NCI-H524 (cell line): ENCODE data around the gene PI4KA.
"Not testable (repeated sequence)": the region's sequence is repeated elsewhere in the genome, so short reads cannot be mapped to it uniquely, and the experiment has no call there.

Experiments used
- DNase-seq, 2 experiments: peaks; one replicate each; lab custom pipeline; 2025; lab: John Stamatoyannopoulos, UW

PI4KA gene

DNA sequence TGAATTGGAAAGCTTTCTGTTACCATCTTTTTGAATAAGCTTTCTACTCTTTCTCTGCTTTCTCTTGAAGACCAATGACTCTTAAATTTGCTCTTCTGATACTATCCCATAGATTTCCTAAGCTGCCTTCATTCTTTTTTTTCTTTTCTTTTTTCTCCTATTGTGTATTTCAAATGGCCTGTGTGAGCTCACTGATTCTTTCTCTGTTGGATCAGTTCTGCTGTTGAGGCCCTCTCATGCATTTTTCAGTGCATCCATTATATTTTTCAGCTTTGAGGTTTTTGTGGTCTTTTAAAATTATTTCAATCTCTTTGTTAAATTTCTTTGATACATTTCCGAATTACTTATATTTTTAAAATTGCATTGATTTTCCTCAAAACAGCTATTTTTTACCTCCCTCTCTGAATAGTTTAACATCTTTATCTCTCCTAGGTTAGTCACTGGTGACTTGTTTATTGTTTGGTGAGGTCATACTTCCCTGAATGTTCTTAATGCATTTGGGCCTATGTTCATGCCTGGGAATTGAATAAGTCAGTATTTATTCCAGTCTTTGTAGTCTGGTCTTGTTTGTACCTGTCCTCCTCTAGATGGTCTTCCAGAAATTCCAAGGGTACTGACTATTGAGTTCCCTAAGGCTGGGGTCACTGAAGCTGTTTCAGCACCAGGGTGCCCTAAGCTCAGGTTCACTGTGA lies 195.3 kb downstream of the PI4KA start:
- no peak for DNase-seq

DNA sequence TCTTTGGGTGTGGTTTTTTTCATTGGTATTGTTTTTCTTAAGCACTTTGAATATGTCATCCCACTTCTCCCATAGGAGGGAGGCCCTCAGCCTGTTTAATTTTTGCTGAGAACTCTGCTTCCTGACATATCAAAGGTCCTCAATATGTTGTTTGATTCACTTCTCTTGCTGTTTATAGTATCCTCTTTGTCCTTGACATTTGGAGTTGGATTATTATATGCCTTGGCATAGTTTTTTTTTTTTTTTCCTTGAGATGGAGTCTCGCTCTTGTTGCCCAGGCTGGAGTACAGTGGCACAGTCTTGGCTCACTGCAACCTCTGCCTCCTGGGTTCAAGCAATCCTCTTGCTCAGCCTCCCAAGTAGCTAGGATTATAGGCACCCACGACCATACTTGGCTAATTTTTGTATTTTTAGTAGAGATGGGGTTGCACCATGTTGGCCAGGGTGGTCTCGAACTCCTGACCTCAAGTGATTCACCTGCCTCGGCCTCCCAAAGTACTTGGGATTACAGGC lies 196.0 kb downstream of the PI4KA start:
- DNase-seq, result not testable (repeated sequence)

DNA sequence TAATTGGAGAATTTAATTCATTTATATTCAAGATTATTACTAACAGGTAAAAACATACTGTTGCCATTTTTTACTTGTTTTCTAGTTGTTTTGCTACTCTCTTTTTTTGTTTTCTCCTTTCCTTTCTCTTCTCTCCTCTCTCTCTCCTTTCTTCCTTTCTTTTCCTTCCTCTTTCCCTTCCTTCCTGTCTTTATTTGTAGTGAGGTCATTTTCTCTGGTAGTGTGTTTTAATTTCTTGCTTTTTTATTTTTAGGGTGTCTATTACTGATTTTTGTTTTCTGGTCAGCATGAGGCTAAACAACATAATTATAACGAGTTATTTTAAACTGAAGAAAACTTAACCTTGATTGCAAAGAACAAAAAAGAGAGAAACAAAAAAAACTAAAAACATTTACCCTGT lies 197.1 kb downstream of the PI4KA start:
- no peak for DNase-seq

DNA sequence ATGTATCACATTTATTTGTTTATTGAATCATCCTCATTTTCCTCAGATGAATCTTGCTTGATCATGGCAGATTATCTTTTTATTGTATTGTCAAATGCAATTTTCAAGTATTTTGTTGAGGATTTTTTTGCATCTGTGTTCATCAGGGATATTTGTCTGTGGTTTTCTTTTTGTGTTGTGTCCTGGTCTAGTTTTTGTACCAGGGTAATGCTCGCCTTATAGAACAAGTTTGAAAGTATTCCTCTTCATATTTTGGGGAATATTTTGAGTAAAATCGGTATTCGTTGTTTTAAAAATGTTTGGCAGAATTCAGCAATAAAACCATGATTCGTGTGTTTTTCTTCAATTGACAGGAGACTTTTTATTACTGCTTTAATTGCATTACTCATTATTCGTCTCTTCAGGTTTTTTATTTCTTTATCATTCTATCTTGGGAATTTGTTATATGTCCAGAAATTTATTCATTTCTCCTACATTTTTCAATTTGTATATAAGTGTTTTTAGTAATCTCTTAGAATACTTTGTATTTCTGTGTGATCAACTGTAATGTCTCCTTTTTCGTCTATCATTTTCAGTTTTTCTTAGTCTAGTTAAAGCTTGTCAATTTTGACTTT lies 198.1 kb downstream of the PI4KA start:
- DNase-seq, result no peak

DNA sequence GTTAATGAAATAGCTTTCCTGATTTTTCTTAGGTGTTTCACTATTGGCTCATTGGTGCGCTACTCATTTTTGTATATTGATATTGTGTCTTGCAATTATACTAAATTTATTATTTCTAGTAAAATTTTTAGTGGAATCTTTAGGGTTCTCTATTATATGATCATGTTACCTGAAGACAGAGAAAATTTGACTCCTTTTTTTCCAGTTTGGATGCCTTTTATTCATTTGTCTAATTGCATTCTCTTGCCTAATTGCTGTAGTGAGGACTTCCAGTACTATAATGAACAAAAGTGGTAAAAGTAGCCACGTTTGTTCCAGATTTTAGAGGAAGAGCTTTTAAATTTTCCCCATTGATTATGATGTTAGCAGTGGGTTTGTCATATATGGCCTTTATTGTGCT lies 198.7 kb downstream of the PI4KA start:
- DNase-seq, result no peak

DNA sequence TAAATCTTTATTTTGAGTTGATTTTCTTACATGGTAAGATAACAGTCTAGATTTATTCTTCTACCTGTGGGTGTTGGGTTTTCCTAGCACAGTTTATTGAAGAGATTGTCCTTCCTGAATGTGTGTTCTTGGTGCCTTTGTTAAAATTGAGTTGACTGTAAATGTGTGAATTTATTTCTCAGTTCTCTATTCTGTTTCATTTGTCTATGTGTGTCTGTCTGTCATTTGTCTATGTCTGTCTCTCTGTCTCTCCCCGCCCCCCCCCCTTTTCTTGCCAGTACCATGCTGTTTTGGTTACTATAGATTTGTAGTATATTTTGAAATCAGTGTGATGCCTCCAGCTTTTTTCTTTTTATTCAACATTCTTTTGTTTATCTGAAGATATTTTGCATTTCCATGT lies 199.4 kb downstream of the PI4KA start:
- no peak for DNase-seq

DNA sequence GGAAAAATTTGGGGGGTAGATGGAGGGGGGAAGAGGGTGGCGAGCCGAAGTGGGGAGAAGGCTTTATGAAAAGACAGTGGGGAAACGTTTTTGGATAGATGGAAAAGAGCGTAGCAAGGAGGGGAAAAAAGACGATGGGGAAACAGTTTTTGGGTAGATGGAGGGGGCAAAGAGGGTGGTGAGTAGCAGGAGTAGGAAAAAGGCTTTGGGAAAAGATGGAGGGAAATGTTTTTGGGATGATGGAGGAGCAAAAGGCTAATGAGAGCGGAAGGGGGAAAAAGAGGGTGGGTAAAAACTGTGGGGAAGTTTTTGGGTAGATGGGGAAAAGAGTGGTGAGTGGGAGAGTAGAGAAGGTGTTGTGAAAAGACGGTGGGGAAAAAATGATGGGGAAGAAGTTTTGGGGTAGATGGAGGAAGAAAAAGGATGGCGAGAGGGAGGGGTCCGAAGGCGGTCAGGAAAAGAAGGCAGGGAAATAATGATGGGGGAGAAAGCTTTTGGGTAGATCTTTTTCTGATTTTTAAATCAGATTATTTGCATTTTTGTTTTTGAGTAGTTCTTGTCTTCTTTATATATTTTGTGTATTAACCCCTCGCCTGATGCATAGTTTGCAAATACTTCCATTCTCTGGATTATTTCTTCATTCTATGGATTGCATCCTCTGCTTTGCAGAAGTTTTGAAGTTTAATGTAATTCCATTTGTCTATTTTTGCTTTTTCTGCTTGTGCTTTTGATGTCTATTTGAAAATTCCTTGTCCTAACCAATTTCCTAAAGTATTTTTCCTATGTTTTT lies 200.0 kb downstream of the PI4KA start:
- DNase-seq, result no peak

DNA sequence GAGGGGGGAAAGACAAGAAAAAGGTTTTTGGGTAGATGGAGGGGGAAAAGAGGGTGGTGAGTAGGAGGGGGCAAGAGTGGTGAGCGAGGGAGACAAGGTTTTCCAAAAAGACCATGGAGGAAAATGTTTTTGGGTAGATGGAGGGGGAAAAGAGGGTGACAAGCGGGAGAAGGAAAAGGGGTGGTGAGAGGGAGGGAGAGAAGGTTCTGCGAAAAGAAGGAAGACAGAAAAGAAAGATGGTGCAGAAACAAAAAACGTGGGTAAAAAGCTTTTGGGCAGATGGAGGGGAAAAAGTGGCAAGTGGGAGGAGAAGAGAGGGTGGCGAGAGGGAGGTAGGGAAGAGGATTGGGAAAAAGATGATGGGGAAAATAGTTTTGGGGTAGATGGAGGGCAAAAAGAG lies 200.6 kb downstream of the PI4KA start:
- no peak for DNase-seq
